ENCODE data around the gene ADAMTS7.
"Not testable (repeated sequence)": the region's sequence is repeated elsewhere in the genome, so short reads cannot be mapped to it uniquely, and the experiment has no call there.

The ADAMTS7 gene

GRCh38 chr15:78765154-78765860 is 46.0 kb downstream of the ADAMTS7 start:
- not testable (repeated sequence) for DNase-seq (ENCODE audit: low read depth in 2 of 2)

GRCh38 chr15:78764340-78765153 is 46.7 kb downstream of the ADAMTS7 start:
- not testable (repeated sequence) for DNase-seq (ENCODE audit: low read depth in 2 of 2)

- DNase-seq (ENCODE audit: low read depth in 2 of 2), result no peak
These were observed 47.4 kb downstream of the ADAMTS7 start for GRCh38 chr15:78763796-78764241.

- no peak for DNase-seq (ENCODE audit: low read depth in 2 of 2)
These were observed 48.1 kb downstream of the ADAMTS7 start for GRCh38 chr15:78762985-78763795.

GRCh38 chr15:78762386-78762961 is 48.8 kb downstream of the ADAMTS7 start:
- not testable (repeated sequence) for DNase-seq (ENCODE audit: low read depth in 2 of 2)

GRCh38 chr15:78761891-78762385 is 49.3 kb downstream of the ADAMTS7 start:
- no peak for DNase-seq (ENCODE audit: low read depth in 2 of 2)

- peak; percentile 37 to 40 for DNase-seq (ENCODE audit: low read depth in 2 of 2)
These were observed 49.8 kb downstream of the ADAMTS7 start for GRCh38 chr15:78761475-78761874.

GRCh38 chr15:78761020-78761419 is 50.2 kb downstream of the ADAMTS7 start:
- no peak for DNase-seq (ENCODE audit: low read depth in 2 of 2)

GRCh38 chr15:78760091-78760882 is 51.0 kb downstream of the ADAMTS7 start:
- not testable (repeated sequence) for DNase-seq (ENCODE audit: low read depth in 2 of 2)

- not testable (repeated sequence) for DNase-seq (ENCODE audit: low read depth in 2 of 2)
These were observed 51.8 kb downstream of the ADAMTS7 start for GRCh38 chr15:78759361-78759998.

GRCh38 chr15:78758486-78759200 is 52.6 kb downstream of the ADAMTS7 start:
- DNase-seq (ENCODE audit: low read depth in 2 of 2), result not testable (repeated sequence)

- not testable (repeated sequence) for DNase-seq (ENCODE audit: low read depth in 2 of 2)
These were observed 53.2 kb downstream of the ADAMTS7 start for GRCh38 chr15:78758084-78758483.

- no peak for DNase-seq (ENCODE audit: low read depth in 2 of 2)
These were observed 53.7 kb downstream of the ADAMTS7 start for GRCh38 chr15:78757636-78757905.

- DNase-seq (ENCODE audit: low read depth in 2 of 2), result not testable (repeated sequence)
These were observed 54.3 kb downstream of the ADAMTS7 start for GRCh38 chr15:78756781-78757635.

GRCh38 chr15:78755900-78756591 is 55.2 kb downstream of the ADAMTS7 start:
- not testable (repeated sequence) for DNase-seq (ENCODE audit: low read depth in 2 of 2)

- not testable (repeated sequence) for DNase-seq (ENCODE audit: low read depth in 2 of 2)
These were observed 56.5 kb downstream of the ADAMTS7 start for GRCh38 chr15:78754637-78755280.

- not testable (repeated sequence) for DNase-seq (ENCODE audit: low read depth in 2 of 2)
These were observed 57.3 kb downstream of the ADAMTS7 start for GRCh38 chr15:78753751-78754535.
